22Rv1 (cell line): Measurements from ENCODE around the gene STAT4.
A peak's percentile ranks its signal among the peaks of the same experiment; 100 is the strongest.

Source experiments
- H3K27ac ChIP-seq: fragments of 450-650 bp; 2 replicates; pipeline ENCODE4 v1.5.1; 2017
- ZFX ChIP-seq: fragments of 450-650 bp; IDR thresholded peaks from 2 replicates; pipeline ENCODE4 v1.6.1; 2017; ENCODE audit warnings: antibody characterized with exemption, borderline replicate concordance
- TF ChIP-seq, protein P1 (sequence below): fragments of 450-650 bp; IDR thresholded peaks from 2 replicates; pipeline ENCODE4 v1.5.1; 2017; ENCODE audit warnings: mild to moderate bottlenecking

The STAT4 gene

DNA sequence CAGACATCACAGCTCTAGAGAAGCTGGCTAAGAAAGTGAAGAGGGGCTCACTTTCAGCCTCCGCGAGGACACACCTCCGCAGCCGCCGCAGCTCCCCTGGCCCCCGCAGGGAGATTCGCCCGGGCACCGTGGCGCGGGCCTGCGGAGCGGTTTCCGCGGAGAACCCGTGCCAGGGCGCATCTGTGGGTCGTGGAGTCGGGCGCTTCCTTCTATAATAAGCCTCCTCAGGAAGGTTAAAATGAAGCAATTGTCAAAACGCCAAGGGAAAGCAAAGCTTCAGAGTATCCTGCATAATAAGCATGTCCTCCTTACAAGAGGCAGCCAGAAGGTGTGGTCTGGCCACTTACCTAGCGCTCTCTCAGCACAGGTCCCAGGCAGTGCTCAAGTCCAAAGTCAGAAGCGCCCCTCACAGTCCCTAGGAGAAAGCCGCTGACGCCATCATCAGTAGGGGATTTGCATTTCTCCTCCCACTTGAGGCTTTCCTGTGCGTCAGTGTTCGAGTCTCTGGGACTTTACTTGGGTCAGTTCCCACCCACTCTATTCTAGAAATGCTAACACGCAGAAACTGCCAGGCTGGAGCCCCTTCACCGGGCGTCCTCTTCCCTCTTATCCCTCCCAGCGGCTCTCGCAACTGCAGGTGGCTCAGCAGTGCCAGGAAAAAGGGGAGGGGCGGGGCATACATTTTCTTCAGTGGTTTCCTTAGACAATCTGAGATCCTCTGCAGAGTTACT, at the start of gene STAT4:
Gene STAT4 (minus strand): TSS at position 395 of the 731 bp plus-strand sequence. CDS start 2,791 bp downstream, outside the sequence.
- TF ChIP-seq, protein P1, sequence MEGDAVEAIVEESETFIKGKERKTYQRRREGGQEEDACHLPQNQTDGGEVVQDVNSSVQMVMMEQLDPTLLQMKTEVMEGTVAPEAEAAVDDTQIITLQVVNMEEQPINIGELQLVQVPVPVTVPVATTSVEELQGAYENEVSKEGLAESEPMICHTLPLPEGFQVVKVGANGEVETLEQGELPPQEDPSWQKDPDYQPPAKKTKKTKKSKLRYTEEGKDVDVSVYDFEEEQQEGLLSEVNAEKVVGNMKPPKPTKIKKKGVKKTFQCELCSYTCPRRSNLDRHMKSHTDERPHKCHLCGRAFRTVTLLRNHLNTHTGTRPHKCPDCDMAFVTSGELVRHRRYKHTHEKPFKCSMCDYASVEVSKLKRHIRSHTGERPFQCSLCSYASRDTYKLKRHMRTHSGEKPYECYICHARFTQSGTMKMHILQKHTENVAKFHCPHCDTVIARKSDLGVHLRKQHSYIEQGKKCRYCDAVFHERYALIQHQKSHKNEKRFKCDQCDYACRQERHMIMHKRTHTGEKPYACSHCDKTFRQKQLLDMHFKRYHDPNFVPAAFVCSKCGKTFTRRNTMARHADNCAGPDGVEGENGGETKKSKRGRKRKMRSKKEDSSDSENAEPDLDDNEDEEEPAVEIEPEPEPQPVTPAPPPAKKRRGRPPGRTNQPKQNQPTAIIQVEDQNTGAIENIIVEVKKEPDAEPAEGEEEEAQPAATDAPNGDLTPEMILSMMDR, result no peak
- no peak for TF ChIP-seq ZFX
- H3K27ac ChIP-seq, result peak within 1 kb of the TSS; percentile 37

DNA sequence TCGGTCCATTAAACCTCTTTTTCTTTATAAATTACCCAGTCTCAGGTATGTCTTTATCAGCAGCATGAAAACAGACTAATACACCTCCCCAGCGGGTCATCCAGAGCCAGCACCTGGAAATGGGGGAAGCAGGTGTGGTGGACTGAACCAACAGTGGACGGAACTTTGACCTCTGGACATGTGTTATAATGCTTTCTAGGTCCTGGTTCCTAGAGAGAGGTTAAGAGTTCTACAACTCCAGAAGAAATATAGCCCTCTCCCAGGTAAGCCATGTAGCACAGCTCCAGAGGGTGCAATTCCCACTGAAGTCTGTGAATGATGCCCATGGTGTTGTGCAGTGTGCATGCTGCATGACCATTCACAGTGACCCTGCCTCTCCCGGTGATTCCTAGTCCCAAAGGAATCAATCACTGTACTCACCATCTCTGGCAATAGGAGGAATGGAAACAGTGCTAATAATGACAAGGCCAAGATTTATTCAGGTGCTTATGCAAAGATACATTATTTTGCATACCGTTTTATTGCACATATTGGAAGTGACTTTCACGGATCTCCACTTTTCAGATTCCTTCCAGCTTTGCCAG, 49.2 kb upstream of the STAT4 start:
- TF ChIP-seq ZFX, result no peak
- TF ChIP-seq, protein P1, result no peak
- H3K27ac ChIP-seq, result no peak overlapping the region

- no peak overlapping the region for H3K27ac ChIP-seq
- TF ChIP-seq, protein P1, result no peak
- TF ChIP-seq ZFX, result no peak
Measured at GRCh38 chr2:191198271-191198670, 47.5 kb upstream of the STAT4 start.

DNA sequence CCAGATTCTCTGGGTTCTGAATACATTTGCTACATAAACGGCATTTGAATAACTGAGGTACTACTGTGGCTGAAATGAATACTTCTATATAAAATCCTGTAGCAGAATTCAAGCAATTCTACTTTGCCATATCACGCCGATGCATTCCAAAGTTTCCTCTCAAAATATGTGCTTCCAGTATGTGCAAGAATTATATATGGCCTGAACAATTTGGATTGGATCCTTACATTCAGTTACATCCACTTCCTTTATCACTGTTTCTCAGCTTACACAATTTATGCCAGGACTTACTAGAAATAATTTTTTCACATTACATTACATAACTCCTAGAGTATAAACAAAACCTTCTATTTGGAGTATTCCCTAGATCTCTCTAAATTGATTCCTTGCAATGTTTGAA, 46.3 kb upstream of the STAT4 start:
- no peak overlapping the region for H3K27ac ChIP-seq
- TF ChIP-seq, protein P1, result no peak
- TF ChIP-seq ZFX, result no peak

GRCh38 chr2:191195021-191195420, 44.2 kb upstream of the STAT4 start:
- TF ChIP-seq, protein P1, result no peak
- TF ChIP-seq ZFX, result no peak
- H3K27ac ChIP-seq, result no peak overlapping the region

- TF ChIP-seq, protein P1, result no peak
- no peak for TF ChIP-seq ZFX
- H3K27ac ChIP-seq, result no peak overlapping the region
Measured at GRCh38 chr2:191190861-191191552, 40.2 kb upstream of the STAT4 start.

DNA sequence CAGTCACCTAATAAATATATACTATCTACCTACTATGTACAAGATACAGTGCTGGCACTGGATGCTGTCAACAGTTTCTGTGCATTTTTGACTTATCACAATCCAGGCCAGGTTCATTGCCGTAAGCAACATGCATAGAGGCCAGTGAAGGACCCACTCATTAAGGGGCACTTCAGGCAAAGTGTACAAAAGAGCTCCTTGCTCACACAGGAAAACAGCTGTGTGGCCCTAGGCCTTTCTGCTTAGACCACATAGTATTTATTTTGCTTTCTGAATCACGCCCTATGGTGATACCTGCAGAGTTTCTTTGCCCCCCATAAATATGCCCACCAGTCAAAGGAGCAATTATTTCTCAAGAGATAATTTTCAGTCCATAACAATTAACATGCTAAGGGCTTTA, 39.6 kb upstream of the STAT4 start:
- TF ChIP-seq, protein P1, result no peak
- no peak for TF ChIP-seq ZFX
- no peak overlapping the region for H3K27ac ChIP-seq
